GM21423 (cell line): ENCODE measurements around the gene SEZ6L2.

Source experiments
- ATAC-seq: cut with Tn5 transposase; IDR thresholded peaks from one replicate; pipeline ENCODE4 v1.9.1; 2021; ENCODE audit warnings: mild to moderate bottlenecking, moderate library complexity; ENCODE audit not compliant: unreplicated experiment

SEZ6L2 gene

DNA sequence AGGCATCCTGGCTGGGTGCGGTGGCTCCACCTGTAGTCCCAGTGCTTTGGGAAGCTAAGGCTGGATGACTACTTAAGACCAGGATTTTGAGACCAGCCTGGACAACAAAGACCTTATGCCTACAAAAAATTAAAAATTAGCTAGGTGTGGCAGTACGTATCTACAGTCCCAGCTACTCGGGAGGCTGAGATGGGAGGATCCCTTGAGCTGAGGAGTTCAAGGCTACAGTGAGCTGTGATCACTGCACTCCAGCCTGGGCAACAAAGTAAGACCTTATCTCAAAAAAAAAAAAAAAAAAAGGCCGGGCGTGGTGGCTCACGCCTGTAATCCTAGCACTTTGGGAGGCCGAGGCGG is 73.0 kb downstream of the SEZ6L2 start:
- no peak for ATAC-seq

DNA sequence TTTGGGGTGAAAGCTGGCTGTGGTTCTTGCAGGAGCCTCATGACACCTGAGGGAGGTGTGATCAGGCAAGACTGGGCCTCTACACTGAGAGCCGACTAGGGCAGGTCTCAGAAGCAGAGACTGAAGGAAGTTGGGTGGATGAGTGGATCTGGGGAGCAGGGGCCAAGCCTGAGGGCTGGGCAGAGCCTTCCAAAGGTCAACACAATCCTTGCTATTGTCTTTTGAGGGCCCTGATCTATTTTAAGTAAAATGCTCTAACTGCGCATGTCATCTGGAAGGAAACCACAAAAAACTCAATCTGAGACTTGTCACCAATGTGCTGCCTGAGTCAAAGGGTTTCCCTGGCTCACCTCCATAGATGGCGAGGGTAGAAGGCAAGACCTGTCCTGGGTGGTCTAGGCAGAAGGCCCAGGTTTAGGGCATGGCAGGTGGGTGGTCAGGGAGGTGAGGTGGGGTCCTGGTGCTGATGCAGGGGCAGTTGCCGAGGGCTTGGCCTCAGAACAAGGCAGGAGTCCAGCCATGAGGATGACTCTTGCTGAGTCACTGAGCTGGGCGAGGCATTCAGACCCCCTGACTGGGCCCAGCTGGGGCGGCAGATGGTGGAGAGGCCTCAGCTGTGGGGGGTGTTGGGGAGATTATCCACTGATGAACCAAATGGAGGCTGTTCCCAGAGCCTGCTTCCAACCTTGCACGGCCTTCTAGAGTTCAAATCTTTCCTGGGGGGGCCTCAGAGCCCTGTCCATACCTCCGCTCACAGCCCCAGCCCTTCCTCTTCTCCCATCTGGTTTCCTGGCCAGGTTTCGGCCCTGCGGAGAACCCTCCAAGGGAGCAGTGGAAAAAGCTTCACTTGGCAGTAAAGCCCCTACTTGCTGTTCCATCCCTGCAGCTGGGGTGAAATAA is 74.0 kb downstream of the SEZ6L2 start:
- no peak for ATAC-seq

DNA sequence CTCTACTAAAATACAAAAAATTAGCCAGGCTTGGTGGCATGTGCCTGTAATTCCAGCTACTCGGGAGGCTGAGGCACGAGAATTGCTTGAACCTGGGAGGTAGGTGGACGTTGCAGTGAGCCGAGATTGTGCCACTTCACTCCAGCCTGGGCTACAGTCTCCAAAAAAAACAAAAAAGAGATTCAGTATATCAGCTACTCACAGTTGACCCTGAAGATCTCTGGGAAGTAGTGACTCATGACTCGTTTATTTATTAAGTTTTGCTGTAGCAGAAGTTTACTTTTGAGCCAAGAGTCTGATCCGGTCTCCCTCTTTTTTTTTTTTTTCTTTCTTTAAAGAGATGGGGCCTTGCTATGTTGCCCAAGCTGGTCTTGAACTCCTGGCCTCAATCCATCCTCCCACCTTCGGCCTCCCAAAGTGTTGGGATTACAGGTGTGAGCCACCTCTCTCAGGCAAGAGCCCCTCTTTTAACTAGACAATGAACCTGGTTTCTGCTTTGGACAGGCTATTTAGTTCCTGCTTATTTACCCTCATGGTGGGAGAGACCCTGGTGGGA is 74.7 kb downstream of the SEZ6L2 start:
- ATAC-seq: no peak

DNA sequence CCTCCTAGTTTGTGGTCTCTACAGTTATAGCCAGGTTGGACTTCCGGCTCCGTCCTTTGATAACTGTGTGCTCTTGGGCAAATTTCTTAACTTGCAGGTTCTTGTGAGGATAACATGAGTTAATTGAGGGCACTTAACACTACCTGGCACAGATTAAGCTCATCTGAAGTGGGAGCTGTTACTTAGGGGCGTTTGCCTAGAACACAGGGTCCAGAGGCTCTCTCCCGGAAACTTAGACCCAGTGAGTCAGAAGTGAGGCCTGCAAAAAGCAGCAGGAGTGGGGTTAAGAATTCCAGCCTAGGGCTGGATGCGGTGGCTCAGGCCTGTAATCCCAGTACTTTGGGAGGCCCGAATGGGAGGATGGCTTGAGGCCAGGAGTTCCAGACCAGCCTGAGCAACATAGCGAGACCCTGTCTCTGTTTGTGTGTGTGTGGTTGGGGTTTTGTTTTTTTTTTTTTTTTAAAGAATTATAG is 77.7 kb downstream of the SEZ6L2 start:
- ATAC-seq: no peak
